ENCODE results near the gene SEMA7A.

Gene SEMA7A

GRCh38 chr15:74410502-74410901, 23.3 kb downstream of the SEMA7A start:
- H3K27me3 Mint-ChIP-seq = peaks cover 2% of the 10 kb centered on the region
- H3K4me1 Mint-ChIP-seq (ENCODE audit: low read depth) = peaks cover 14% of the 10 kb centered on the region
- intact Hi-C loops (cut with micrococcal nuclease) = no loop called here
- H3K9me3 Mint-ChIP-seq = no peaks in the 10 kb centered on the region
- no peak overlapping the region for H3K4me3 Mint-ChIP-seq
- no peak overlapping the region for H3K27ac Mint-ChIP-seq
- peaks cover 55% of the 10 kb centered on the region for H3K36me3 Mint-ChIP-seq (ENCODE audit: low read depth)

- Mint-ChIP-seq H3K4me1 (ENCODE audit: low read depth) (peaks cover 16% of the 10 kb centered on the region), H3K27ac (no peak overlapping the region), H3K9me3 (no peaks in the 10 kb centered on the region), H3K4me3 (no peak overlapping the region), H3K36me3 (ENCODE audit: low read depth) (peaks cover 42% of the 10 kb centered on the region), H3K27me3 (peaks cover 2% of the 10 kb centered on the region)
- intact Hi-C loops (cut with micrococcal nuclease) = no loop called here
Measured at GRCh38 chr15:74409225-74409624, 24.5 kb downstream of the SEMA7A start.

GRCh38 chr15:74408815-74409214, 24.9 kb downstream of the SEMA7A start:
- Mint-ChIP-seq H3K4me1 (ENCODE audit: low read depth) (peaks cover 20% of the 10 kb centered on the region), H3K36me3 (ENCODE audit: low read depth) (peaks cover 38% of the 10 kb centered on the region), H3K27me3 (peaks cover 4% of the 10 kb centered on the region), H3K27ac (no peak overlapping the region), H3K4me3 (no peak overlapping the region), H3K9me3 (no peaks in the 10 kb centered on the region)
- intact Hi-C loops (cut with micrococcal nuclease) = no loop called here

GRCh38 chr15:74408385-74408784, 25.4 kb downstream of the SEMA7A start:
- Mint-ChIP-seq H3K36me3 (ENCODE audit: low read depth) (peaks cover 35% of the 10 kb centered on the region), H3K9me3 (no peaks in the 10 kb centered on the region), H3K4me3 (no peak overlapping the region), H3K27ac (no peak overlapping the region), H3K4me1 (ENCODE audit: low read depth) (peaks cover 25% of the 10 kb centered on the region), H3K27me3 (peaks cover 7% of the 10 kb centered on the region)
- intact Hi-C loops (cut with micrococcal nuclease) = no loop called here

- H3K36me3 Mint-ChIP-seq (ENCODE audit: low read depth) = peaks cover 24% of the 10 kb centered on the region
- H3K27ac Mint-ChIP-seq = no peak overlapping the region
- intact Hi-C loops (cut with micrococcal nuclease) = no loop called here
- H3K9me3 Mint-ChIP-seq = no peaks in the 10 kb centered on the region
- H3K4me3 Mint-ChIP-seq = no peak overlapping the region
- peaks cover 37% of the 10 kb centered on the region for H3K4me1 Mint-ChIP-seq (ENCODE audit: low read depth)
- H3K27me3 Mint-ChIP-seq = peaks cover 13% of the 10 kb centered on the region
Measured at GRCh38 chr15:74406992-74407705, 26.6 kb downstream of the SEMA7A start.

- Mint-ChIP-seq H3K36me3 (ENCODE audit: low read depth) (peaks cover 17% of the 10 kb centered on the region), H3K9me3 (no peaks in the 10 kb centered on the region), H3K27me3 (peaks cover 20% of the 10 kb centered on the region), H3K4me3 (no peak overlapping the region), H3K27ac (no peak overlapping the region), H3K4me1 (ENCODE audit: low read depth) (peaks cover 43% of the 10 kb centered on the region)
- intact Hi-C loops (cut with micrococcal nuclease) = no loop called here
Measured at GRCh38 chr15:74406517-74406916, 27.2 kb downstream of the SEMA7A start.

GRCh38 chr15:74405823-74406222, 27.9 kb downstream of the SEMA7A start:
- H3K9me3 Mint-ChIP-seq = no peaks in the 10 kb centered on the region
- peaks cover 49% of the 10 kb centered on the region for H3K4me1 Mint-ChIP-seq (ENCODE audit: low read depth)
- peaks cover 24% of the 10 kb centered on the region for H3K27me3 Mint-ChIP-seq
- no peak overlapping the region for H3K27ac Mint-ChIP-seq
- peaks cover 10% of the 10 kb centered on the region for H3K36me3 Mint-ChIP-seq (ENCODE audit: low read depth)
- no peak overlapping the region for H3K4me3 Mint-ChIP-seq
- intact Hi-C loops (cut with micrococcal nuclease) = no loop called here

- H3K36me3 Mint-ChIP-seq (ENCODE audit: low read depth) = no peaks in the 10 kb centered on the region
- peaks cover 29% of the 10 kb centered on the region for H3K27me3 Mint-ChIP-seq
- H3K4me3 Mint-ChIP-seq = no peak overlapping the region
- intact Hi-C loops (cut with micrococcal nuclease) = no loop called here
- peaks cover 56% of the 10 kb centered on the region for H3K4me1 Mint-ChIP-seq (ENCODE audit: low read depth)
- no peaks in the 10 kb centered on the region for H3K9me3 Mint-ChIP-seq
- peak overlapping the region; percentile 57 for H3K27ac Mint-ChIP-seq
Measured at GRCh38 chr15:74403991-74404563, 29.7 kb downstream of the SEMA7A start.

- Mint-ChIP-seq H3K4me3 (no peak overlapping the region), H3K9me3 (no peaks in the 10 kb centered on the region), H3K4me1 (ENCODE audit: low read depth) (peaks cover 58% of the 10 kb centered on the region), H3K36me3 (ENCODE audit: low read depth) (no peaks in the 10 kb centered on the region), H3K27ac (peak overlapping the region; percentile 57), H3K27me3 (peaks cover 29% of the 10 kb centered on the region)
- intact Hi-C loops (cut with micrococcal nuclease) = no loop called here
Measured at GRCh38 chr15:74403588-74403919, 30.2 kb downstream of the SEMA7A start.

- H3K4me3 Mint-ChIP-seq = peak overlapping the region; percentile 18
- H3K4me1 Mint-ChIP-seq (ENCODE audit: low read depth) = peaks cover 64% of the 10 kb centered on the region
- intact Hi-C loops (cut with micrococcal nuclease) = no loop called here
- H3K9me3 Mint-ChIP-seq = no peaks in the 10 kb centered on the region
- H3K36me3 Mint-ChIP-seq (ENCODE audit: low read depth) = no peaks in the 10 kb centered on the region
- peaks cover 29% of the 10 kb centered on the region for H3K27me3 Mint-ChIP-seq
- H3K27ac Mint-ChIP-seq = peak overlapping the region; percentile 26
Measured at GRCh38 chr15:74402873-74403587, 30.7 kb downstream of the SEMA7A start.

GRCh38 chr15:74402337-74402841, 31.4 kb downstream of the SEMA7A start:
- Mint-ChIP-seq H3K27me3 (peaks cover 29% of the 10 kb centered on the region), H3K4me3 (no peak overlapping the region), H3K9me3 (no peaks in the 10 kb centered on the region), H3K27ac (peak overlapping the region; percentile 26), H3K4me1 (ENCODE audit: low read depth) (peaks cover 64% of the 10 kb centered on the region), H3K36me3 (ENCODE audit: low read depth) (no peaks in the 10 kb centered on the region)
- intact Hi-C loops (cut with micrococcal nuclease) = no loop called here

GRCh38 chr15:74400915-74401757, 32.6 kb downstream of the SEMA7A start:
- H3K27ac Mint-ChIP-seq = no peak overlapping the region
- peaks cover 27% of the 10 kb centered on the region for H3K27me3 Mint-ChIP-seq
- no peak overlapping the region for H3K4me3 Mint-ChIP-seq
- H3K9me3 Mint-ChIP-seq = no peaks in the 10 kb centered on the region
- peaks cover 69% of the 10 kb centered on the region for H3K4me1 Mint-ChIP-seq (ENCODE audit: low read depth)
- intact Hi-C loops (cut with micrococcal nuclease) = no loop called here
- no peaks in the 10 kb centered on the region for H3K36me3 Mint-ChIP-seq (ENCODE audit: low read depth)

GRCh38 chr15:74400313-74400860, 33.4 kb downstream of the SEMA7A start:
- peaks cover 28% of the 10 kb centered on the region for H3K27me3 Mint-ChIP-seq
- H3K36me3 Mint-ChIP-seq (ENCODE audit: low read depth) = no peaks in the 10 kb centered on the region
- intact Hi-C loops (cut with micrococcal nuclease) = no loop called here
- H3K4me1 Mint-ChIP-seq (ENCODE audit: low read depth) = peaks cover 76% of the 10 kb centered on the region
- no peaks in the 10 kb centered on the region for H3K9me3 Mint-ChIP-seq
- H3K4me3 Mint-ChIP-seq = no peak overlapping the region
- H3K27ac Mint-ChIP-seq = no peak overlapping the region
